ENCODE data around the gene GPR45. TPM values are rescaled to one million over a fixed set of nuclear protein-coding genes. Genes with fewer than 3 reads are reported as not detected.

Gene GPR45
- total RNA-seq, 1 donor from 2014 or later: not detected

DNA sequence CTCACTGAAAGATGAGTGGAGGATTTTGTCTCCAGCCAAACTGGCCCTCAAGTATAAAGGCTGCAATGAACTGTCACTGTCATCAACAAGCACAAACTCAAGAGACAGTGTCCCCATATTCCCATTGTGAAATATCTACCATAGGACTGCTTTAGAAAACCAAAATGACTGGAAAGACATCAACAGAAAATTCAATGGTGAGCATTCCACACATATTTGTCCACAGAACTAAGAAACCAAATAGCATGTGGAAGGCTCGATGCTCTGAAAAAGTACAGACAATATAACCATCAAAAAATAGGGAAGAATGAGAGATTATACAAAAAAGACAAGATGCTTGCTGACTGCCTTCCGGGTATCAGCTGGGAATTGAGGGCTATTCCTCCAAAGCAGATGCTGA, 50.4 kb downstream of the GPR45 start:
- intact Hi-C loops (cut with DNase I): no loop called here

More for the DNA sequence above, 50.4 kb downstream of the GPR45 start:
- DNase-seq (ENCODE audit: low spot score): no peak

Other genes with a start within 250 kb of the GPR45 start
- 41.6 TPM for gene MRPS9, start 203.7 kb upstream of the GPR45 start, total RNA-seq
- 9.8 TPM for gene TGFBRAP1, start 88.0 kb downstream of the GPR45 start, total RNA-seq
- 20.2 TPM for gene C2orf49, start 95.8 kb downstream of the GPR45 start, total RNA-seq
- gene FHL2, start 157.3 kb downstream of the GPR45 start, total RNA-seq: 467 TPM